Tibial nerve (tissue), 4 donors: ENCODE data around the gene FXYD2.

ENCODE experiments used
- CTCF ChIP-seq, 5 experiments: fragments of 200-600 bp in 3 of 5; fragments of 450-650 bp in 2 of 5; sonication (generic) in 3 of 5; IDR thresholded peaks; one replicate each; pipeline ENCODE4 v1.5.1; 2016 to 2019; ENCODE audit warnings: antibody characterized with exemption in 5 of 5, mild to moderate bottlenecking in 3 of 5, moderate library complexity in 2 of 5
- EP300 ChIP-seq, 2 donors: sonication (generic); formaldehyde crosslinking; IDR thresholded peaks; one replicate each; pipeline ENCODE4 v1.6.1; 2017; ENCODE audit warnings: antibody characterized with exemption in 2 of 2, mild to moderate bottlenecking in 1 of 2
- POLR2A ChIP-seq, 2 donors: fragments of 450-650 bp; IDR thresholded peaks; one replicate each; pipeline ENCODE4 v1.6.1; 2017; ENCODE audit warnings: antibody characterized with exemption in 2 of 2, mild to moderate bottlenecking in 2 of 2, moderate library complexity in 2 of 2

GRCh38 chr11:117869604-117870003 lies 45.1 kb upstream of the FXYD2 start:
- TF ChIP-seq CTCF (IDR thresholded peaks at IDR 0.05) (no peak), POLR2A (IDR thresholded peaks at IDR 0.05) (no peak), EP300 (IDR thresholded peaks at IDR 0.05) (no peak)
